HG03064 (cell line): ENCODE measurements around the gene ASB16.

Experiments used
- ATAC-seq: cut with Tn5 transposase; IDR thresholded peaks from one replicate; pipeline ENCODE4 v1.9.1; 2021; ENCODE audit warnings: low read depth; ENCODE audit not compliant: unreplicated experiment

ASB16 gene

DNA sequence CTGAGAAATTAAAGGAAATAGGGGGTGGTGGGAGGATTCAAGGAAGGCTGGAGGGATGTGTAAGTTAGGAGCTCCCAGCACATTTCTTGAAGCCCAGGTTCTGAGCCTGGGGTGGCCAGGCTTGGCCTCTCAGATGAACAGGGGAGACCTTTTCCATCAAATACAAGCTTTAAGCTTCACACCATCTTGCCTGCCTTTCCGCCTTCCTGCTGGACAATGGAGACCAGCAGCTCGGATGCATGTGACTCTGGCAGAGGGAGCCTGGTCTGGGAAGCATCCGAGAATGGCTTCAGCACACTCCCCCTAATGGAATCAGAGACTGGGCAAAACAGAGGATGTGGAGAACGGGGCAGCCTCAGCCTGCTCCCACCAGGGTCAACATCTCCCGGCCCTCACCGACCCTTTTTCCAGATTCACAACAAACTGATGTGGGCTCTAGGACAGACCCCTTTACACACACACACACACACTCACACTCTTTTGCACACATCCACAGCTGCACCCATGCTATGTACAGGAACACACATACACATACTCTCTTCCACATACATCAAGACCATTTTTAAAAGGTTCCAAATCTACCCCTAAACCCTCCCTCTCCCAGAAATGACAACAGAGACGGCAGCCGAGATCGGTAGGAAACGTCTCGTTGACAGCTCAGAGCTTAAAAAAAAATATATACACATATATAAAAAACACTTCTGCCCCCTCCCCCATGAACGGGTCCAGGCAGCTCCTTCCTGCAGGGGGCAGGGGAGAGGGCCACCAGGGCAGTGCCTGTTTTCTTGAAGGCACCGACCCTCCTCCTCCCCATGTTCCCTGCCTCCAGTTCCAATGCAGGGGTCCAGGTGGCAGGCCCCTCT lies 35.7 kb downstream of the ASB16 start:
- no peak for ATAC-seq

DNA sequence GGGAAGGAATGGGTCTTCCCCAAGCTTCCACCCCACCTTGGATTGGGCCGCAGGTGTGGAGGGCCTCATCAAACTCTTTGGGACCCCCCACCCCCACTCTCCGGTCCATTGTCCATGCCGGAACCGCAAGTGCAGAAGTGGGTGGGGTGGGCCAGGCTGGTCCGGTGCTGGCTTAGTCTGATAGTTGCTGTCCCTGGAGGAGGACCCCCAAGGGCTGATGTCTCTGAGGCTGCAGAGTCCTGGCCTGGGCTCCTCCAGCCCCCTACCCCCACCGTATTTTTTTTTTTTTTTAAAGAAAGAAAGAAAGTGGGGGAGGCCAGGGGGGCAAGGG lies 36.3 kb downstream of the ASB16 start:
- no peak for ATAC-seq

- no peak for ATAC-seq
Observed at GRCh38 chr17:44207319-44207718, 36.8 kb downstream of the ASB16 start.

GRCh38 chr17:44207743-44208142 lies 37.2 kb downstream of the ASB16 start:
- ATAC-seq = no peak

GRCh38 chr17:44209786-44210341 lies 39.4 kb downstream of the ASB16 start:
- no peak for ATAC-seq

DNA sequence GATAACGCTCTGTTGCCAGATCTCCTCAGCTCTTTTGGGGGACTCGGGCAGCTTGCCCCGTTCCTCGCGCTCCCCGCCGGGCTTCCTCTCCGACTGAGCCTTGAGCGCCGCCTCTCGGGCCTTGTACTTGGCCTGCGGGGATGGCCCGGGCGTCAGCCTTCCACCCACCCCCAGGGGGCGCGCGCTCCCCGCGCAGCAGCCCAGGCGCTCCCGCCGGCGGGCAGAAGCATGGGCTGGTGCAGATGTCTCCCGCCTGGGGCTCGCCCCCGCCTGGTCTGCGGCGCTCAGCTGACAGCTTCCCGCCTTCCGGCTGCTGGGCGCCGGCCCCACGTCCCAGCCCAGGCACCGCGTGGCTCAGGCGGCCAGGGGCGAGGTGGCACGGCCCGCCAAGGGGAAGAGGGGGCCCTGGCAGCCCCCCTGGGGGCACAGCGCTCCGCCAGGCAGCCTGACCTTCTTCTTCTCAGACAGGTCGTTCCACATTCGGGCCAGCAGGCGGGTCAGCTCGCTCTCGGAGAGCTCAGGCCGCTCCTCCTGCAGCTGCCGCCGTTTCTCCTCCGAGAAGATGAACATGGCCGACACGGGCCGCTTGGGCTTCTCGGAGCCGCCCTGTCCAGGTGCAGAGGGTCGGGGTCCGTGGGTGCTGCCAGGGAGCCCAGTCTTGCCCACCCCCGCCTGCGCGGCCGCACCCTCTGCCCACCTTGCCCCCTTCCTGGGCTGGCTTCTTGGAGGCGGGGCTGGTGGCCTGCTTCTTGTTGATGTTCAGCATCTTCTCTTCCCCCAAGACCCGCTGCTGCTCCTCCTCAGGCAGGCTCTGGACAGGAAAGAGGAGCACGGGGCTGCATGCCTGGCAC lies 40.1 kb downstream of the ASB16 start:
- no peak for ATAC-seq

DNA sequence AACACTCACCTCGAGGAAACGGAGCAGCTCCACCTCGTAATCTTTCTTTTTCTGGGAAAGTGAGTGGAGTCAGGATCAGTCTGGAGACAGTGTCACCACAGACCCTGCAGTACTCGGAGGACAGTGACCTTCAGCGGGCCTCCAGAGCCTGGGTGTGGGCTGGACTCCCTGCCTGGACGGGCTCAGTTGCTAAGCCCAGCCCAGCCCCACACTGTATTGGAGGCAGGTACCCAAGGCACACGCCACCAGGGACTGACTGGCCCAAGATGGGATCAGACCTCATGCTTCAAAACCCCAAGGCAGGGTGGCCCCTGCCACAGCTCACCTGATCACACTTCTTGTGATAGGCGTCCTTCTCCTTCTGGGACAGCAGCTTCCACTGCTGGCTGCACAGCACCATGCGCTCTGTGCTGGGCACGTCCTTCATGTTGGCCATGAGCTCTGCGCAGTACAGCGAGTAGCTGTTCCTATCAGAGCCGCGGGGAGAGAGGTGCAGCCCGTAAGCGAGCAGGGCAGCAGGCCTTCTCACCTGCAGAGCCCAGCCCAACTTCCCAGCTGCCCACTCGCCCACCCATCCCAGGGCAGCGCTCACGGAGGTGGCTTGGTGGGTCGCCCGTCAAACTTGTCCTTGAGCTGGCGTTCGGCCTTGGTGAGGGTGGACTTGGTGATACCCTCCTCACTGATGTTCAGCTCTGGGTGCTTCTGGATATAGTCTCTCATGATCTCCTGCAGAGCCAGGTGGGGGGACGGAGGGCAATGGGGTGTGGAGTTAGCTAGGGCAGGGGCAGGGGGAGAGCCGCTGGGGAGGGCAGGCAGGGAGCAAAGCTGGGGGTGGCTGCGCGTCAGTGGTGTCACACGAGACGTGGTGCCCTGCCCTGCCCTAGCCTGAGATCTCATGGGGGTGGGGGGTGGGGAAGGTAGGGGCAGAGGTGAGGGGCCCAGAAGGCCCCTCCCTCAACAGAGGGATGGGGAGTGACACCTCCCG lies 41.1 kb downstream of the ASB16 start:
- ATAC-seq = no peak

- no peak for ATAC-seq
Observed at GRCh38 chr17:44212507-44213402, 42.3 kb downstream of the ASB16 start.

DNA sequence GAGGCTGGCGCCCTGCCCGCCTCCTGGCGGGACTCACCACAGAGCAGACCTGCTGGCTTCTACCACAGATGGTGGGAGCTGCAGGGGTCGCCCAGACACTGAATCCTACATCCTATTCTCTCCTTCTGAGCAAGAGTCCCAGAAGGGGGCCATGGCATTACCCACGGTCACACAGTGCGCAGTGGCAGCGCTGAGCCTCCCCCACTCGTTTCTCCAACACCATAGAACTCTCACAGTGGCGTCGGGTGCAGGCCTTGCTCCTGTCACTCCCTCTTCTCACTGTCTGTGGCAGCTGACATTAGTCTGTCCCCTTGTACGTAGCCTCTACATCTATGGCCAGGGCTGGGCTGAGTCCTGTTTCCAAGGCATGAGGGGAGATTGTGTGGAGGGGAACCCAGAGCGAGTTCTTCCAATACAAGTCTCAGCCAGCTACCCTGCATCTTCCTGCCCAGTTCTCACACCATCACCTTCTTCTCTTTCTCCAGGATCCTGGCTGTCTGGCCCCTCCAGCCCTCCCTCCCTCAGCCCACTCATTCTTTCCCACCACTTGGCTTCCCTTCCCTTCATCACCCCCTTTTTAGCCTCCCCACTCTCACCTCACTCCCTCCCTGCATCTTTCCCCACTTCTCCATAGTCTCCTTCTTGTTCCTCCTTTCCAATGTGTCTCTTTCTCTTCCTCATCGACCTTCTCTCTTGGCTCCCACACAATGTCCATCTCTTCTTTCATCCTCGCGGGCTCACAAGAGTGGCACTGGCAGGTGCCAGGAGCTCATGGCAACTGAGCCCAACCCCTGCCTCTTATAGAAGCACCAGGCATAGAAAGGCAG lies 43.1 kb downstream of the ASB16 start:
- no peak for ATAC-seq

GRCh38 chr17:44214230-44214494 lies 43.7 kb downstream of the ASB16 start:
- ATAC-seq = no peak

DNA sequence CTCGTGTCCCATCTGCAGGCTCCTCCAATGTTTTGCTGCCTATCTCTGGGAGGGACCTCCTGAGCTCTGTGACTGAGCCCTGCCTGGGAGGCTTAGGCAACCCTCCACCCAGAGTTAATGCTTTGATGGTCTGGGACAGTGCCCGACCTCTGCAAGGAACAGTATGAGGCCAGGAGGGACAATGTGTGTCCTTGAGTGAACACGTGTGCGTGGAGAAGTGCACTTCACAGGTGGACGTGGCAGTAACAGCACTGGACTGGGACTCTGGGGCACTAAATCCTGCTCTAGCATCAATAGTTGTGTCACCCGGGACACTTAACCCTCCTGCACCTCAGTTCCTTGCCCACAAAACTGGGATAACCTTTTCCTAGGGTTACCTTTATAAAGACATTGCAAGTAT lies 44.4 kb downstream of the ASB16 start:
- ATAC-seq = no peak

DNA sequence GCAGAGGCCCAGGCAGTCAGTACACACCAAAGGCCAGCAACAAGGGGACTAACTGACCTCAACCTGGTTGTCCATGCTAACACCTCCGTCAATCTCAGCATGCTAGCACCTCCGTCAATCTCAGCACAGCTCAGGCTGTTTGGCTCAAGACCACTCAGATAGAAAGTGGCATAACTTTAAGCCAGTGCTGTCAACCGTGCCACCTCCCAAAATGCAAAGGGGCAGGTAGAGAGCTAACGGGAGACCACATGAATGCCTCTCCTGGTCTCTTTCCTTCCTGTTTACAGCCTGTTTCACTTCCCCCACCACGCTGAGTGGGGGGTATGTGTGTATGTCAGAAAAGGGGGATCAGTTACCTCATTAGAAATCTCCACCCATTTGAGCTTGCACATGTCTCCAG lies 45.7 kb downstream of the ASB16 start:
- no peak for ATAC-seq

GRCh38 chr17:44216694-44217093 lies 46.2 kb downstream of the ASB16 start:
- no peak for ATAC-seq

DNA sequence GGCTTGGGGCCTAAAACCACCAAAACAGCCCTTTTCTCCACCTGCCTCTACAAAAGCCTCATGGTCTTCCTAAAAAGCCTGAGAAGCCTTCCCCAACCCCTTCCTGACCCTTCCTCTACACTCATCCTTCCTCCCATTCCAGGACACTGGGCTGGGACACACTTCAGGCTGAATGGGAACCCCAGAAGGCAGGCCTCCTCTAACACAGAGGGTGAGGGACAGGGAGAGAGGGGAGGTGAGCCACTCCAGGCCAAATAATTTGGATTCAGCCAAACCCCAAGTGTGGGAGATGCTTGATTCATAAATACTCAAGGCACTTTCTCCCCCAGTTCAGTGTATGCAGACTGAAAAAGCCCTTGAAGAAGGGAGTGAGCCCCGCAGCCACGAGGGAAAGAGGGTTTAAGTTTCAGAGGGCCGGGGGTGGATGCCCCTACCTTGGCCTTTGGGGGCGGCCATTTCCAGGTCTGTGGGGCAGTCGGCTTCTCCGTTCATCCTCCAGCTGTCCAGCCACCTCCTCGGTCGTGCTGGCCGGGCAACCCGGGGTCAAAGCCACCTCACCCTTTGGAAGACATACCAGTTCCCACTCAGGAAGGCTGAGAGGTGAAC lies 47.3 kb downstream of the ASB16 start:
- ATAC-seq = no peak

DNA sequence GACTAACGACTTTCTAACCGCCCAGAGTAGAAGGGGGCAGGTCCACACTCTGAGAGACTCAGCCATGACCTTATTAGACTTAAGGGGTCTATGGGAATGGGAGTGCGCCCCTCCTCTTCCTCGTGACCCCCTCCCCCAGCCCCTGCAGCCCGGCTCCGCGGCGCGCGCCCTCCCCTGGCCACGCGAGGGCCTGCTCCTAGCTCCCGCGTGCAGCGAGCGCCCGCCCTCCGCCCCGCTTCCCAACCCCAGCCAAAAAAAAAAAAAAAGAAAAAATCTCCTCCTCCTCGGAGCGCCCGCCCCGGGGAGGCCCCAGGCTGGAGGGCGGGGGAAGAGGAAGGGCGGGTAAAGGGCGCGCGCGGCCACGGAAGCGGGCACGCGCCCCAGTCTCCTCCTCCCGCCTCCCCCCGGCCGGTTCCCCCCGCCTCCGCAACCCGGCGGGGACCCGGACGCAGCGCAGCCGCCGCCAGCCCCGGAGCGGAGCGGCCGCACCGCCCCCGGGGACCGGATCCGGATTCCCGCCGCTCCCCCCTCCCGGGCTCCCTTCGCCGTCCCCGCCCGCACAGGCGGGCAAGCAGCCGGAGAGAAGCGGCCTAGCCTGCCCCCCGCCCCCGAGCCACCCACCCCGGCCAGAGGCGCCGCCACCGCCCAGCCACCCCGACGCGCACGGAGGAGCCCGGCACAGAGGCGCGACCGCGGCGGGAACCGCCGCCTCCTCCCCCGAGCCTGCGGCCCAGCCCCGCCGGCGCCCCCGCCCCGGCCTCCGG lies 48.0 kb downstream of the ASB16 start:
- ATAC-seq = peak; percentile 17

DNA sequence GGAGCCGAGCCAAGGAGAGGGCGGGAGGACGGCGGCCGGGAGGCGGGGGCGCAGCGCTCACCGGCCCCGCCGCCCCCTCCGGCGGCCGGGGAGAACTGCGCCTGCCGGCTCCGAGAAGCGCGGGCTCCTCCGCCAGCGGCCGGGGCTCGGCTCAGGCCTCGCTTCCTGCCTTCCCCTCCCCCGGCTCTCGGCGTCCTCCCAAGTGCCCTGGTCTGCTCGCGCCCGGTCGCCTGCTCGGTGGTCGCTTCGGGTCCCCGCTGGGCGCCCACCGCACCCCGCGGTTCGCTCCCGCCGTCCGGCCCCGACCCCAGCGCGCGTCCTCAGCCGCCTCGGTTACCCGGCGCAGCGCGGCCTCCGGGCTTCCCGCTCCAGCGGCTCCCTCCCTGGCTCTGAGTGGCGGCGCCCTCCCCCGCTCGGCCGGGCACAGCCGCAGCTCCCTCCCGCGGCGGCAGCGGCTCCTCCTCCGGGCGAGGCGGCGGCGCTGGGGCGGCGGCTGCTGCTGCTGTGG lies 48.7 kb downstream of the ASB16 start:
- peak; percentile 37 for ATAC-seq

DNA sequence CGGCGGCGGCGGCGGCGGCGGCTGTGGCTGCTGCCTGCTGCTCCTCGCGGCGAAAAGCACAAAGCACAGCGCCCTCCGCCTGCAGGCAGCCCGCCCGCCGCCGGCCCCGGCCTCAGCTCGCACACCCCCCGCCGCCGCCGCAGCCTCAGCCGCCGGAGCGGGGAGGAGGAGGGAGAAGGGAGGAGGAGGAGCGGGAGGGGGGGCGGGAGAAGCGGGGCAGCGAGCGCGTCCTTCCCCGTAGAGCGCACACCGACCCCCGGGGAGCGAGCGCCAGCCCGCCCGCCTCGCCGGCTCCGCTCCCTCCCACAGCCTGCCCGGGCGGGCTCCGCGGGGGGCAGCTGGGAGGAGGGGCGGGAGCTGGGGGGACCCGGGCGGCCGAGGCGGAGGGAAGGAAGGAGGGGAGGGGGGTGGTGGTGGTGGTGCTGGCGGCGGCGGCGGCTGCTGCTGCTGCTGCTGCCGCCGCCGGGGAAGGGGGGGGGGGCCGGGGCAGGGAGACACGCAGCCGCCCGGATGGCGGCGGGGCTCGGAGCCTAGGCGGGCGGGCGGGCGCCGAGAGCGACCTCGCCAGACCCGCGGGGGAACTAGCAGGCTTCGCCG lies 49.2 kb downstream of the ASB16 start, which contains the start of gene UBTF:
Gene UBTF, minus strand, starts transcription at position 60 of the 597 bp plus-strand sequence. CDS start 1,446 bp downstream, outside the sequence.
- ATAC-seq = peak; percentile 8
